ENCODE measurements around the gene DNTTIP2. TPM values are rescaled to one million over a fixed set of nuclear protein-coding genes. Genes with fewer than 3 reads are reported as not detected.
A peak's percentile ranks its signal among the peaks of the same experiment; 100 is the strongest.

Gene DNTTIP2
- polyA plus RNA-seq, 1 of the 3 experiments (the other 2 are of a cell fraction) = 9.6 TPM

- no peak for TF ChIP-seq RAD21 (IDR thresholded peaks at IDR 0.05; ENCODE audit: low read length)
- TF ChIP-seq MEF2A (IDR thresholded peaks at IDR 0.05; ENCODE audit: borderline replicate concordance, low read depth) = no peak
- TF ChIP-seq ELF1 (IDR thresholded peaks at IDR 0.05) = no peak
- no peak overlapping the region for H3K4me2 ChIP-seq
- 96% methylated on average over 3 of the region's 3 CpGs for WGBS (ENCODE audit: low lambda C conversion rate)
- H2AFZ ChIP-seq (ENCODE audit: low read depth) = no peak overlapping the region
- H3F3A ChIP-seq (replicated peaks; ENCODE audit: insufficient read depth) = peaks cover 36% of the 10 kb centered on the region
- H3K9ac ChIP-seq = no peak overlapping the region
- peaks cover 9% of the 10 kb centered on the region; the same call in 1 of the 2 replicates for H3K79me2 ChIP-seq (ENCODE audit: insufficient read depth)
- no peaks in the 10 kb centered on the region for H3K9me3 ChIP-seq
- ChIA-PET POLR2A (interaction anchor here (0.7 kb wide), 1 partner anchor 24 kb away, joined by 3 read pairs; no protein-coding TSS in a partner anchor), CTCF (interaction anchor here (0.9 to 8.4 kb wide), 4 partner anchors 24 to 393 kb away, joined by 3 to 231 read pairs (median 103); partner anchors contain the start of gene FNBP1L)
- DNase-seq = no peak
- no peaks in the 10 kb centered on the region for H3K9me2 ChIP-seq
- no peak overlapping the region for H3K4me3 ChIP-seq (ENCODE audit: low read depth in 2 of 2, low read length in 1 of 2)
- peaks cover 19 to 27% of the 10 kb centered on the region in 2 experiments; a peak in 3 of 4 replicates for H3K4me1 ChIP-seq (ENCODE audit: control insufficient read depth in 1 of 2, insufficient read depth in 2 of 2, low read depth in 1 of 2, low read length in 1 of 2)
- H4K20me1 ChIP-seq (ENCODE audit: insufficient read depth) = no peaks in the 10 kb centered on the region
- no peak overlapping the region for H3K27ac ChIP-seq (ENCODE audit: low read depth in 2 of 2, low read length in 1 of 2)
- peaks cover 4% of the 10 kb centered on the region in 2 experiments for H3K36me3 ChIP-seq (replicated peaks in 1 of 2; ENCODE audit: control insufficient read depth in 1 of 2, insufficient read depth in 2 of 2, low read length in 1 of 2)
- H3K27me3 ChIP-seq (ENCODE audit: insufficient read depth) = no peaks in the 10 kb centered on the region
Measured at GRCh38 chr1:93841771-93842170, 37.2 kb downstream of the DNTTIP2 start.

GRCh38 chr1:93840956-93841482 lies 38.0 kb downstream of the DNTTIP2 start:
- Histone ChIP-seq H3K4me2 (no peak overlapping the region), H3K4me1 (ENCODE audit: control insufficient read depth in 1 of 2, insufficient read depth in 2 of 2, low read depth in 1 of 2, low read length in 1 of 2) (peaks cover 19 to 27% of the 10 kb centered on the region in 2 experiments; a peak in 3 of 4 replicates), H3K9me2 (no peaks in the 10 kb centered on the region), H3F3A (replicated peaks; ENCODE audit: insufficient read depth) (peaks cover 32% of the 10 kb centered on the region), H3K9ac (no peak overlapping the region), H3K27me3 (ENCODE audit: insufficient read depth) (no peaks in the 10 kb centered on the region), H3K79me2 (ENCODE audit: insufficient read depth) (peaks cover 9% of the 10 kb centered on the region; the same call in 1 of the 2 replicates), H3K27ac (ENCODE audit: low read depth in 2 of 2, low read length in 1 of 2) (no peak overlapping the region), H3K9me3 (no peaks in the 10 kb centered on the region), H3K36me3 (replicated peaks in 1 of 2; ENCODE audit: control insufficient read depth in 1 of 2, insufficient read depth in 2 of 2, low read length in 1 of 2) (peaks cover 4% of the 10 kb centered on the region in 2 experiments), H2AFZ (ENCODE audit: low read depth) (no peak overlapping the region), H4K20me1 (ENCODE audit: insufficient read depth) (no peaks in the 10 kb centered on the region), H3K4me3 (ENCODE audit: low read depth in 2 of 2, low read length in 1 of 2) (no peak overlapping the region)
- no peak for DNase-seq
- 87% methylated on average over 4 of the region's 4 CpGs for WGBS (ENCODE audit: low lambda C conversion rate)
- CTCF ChIA-PET = interaction anchor here (0.6 to 8.4 kb wide), 5 partner anchors 12 to 221 kb away, joined by 3 to 231 read pairs (median 3); no protein-coding TSS in a partner anchor
- POLR2A ChIA-PET = no interaction called here
- TF ChIP-seq NRF1 (IDR thresholded peaks at IDR 0.05; ENCODE audit: low read depth, low read length) (no peak), USF1 (IDR thresholded peaks at IDR 0.05; ENCODE audit: borderline replicate concordance, low read depth) (no peak), JUND (IDR thresholded peaks at IDR 0.05) (no peak), EZH2phosphoT487 (IDR thresholded peaks at IDR 0.05; ENCODE audit: borderline replicate concordance, low read depth) (no peak), TAF1 (IDR thresholded peaks at IDR 0.05; ENCODE audit: borderline replicate concordance, low read depth, low read length) (no peak)

- no peak overlapping the region for H3K4me3 ChIP-seq (ENCODE audit: low read depth in 2 of 2, low read length in 1 of 2)
- POLR2A ChIA-PET = no interaction called here
- TF ChIP-seq POLR2AphosphoS5 (IDR thresholded peaks at IDR 0.05; ENCODE audit: low read depth, low read length) = no peak
- TF ChIP-seq RFX5 (IDR thresholded peaks at IDR 0.05; ENCODE audit: low read length) = no peak
- TF ChIP-seq PBX3 (IDR thresholded peaks at IDR 0.05) = no peak
- no peak for TF ChIP-seq RAD21 (IDR thresholded peaks at IDR 0.05; ENCODE audit: low read length)
- TF ChIP-seq REST (IDR thresholded peaks at IDR 0.05; ENCODE audit: low read depth, low read length) = no peak
- no peak for TF ChIP-seq IRF3 (IDR thresholded peaks at IDR 0.05; ENCODE audit: low read depth, low read length)
- TF ChIP-seq TEAD4 (IDR thresholded peaks at IDR 0.05; ENCODE audit: borderline replicate concordance, insufficient read depth) = no peak
- TF ChIP-seq NFIC (IDR thresholded peaks at IDR 0.05; ENCODE audit: borderline replicate concordance) = no peak
Measured at GRCh38 chr1:93839753-93840152, 39.3 kb downstream of the DNTTIP2 start.

More at GRCh38 chr1:93839753-93840152, 39.3 kb downstream of the DNTTIP2 start:
- H3K9me2 ChIP-seq = no peaks in the 10 kb centered on the region
- no peaks in the 10 kb centered on the region for H3K27me3 ChIP-seq (ENCODE audit: insufficient read depth)
- CTCF ChIA-PET = interaction anchor here (1.0 to 8.4 kb wide), 4 partner anchors 26 to 264 kb away, joined by 3 to 231 read pairs (median 6); no protein-coding TSS in a partner anchor
- no peaks in the 10 kb centered on the region for H3K9me3 ChIP-seq
- H3F3A ChIP-seq (replicated peaks; ENCODE audit: insufficient read depth) = peaks cover 22% of the 10 kb centered on the region
- WGBS (ENCODE audit: low lambda C conversion rate) = 100% methylated on average over 1 of the region's 2 CpGs
- H3K27ac ChIP-seq (ENCODE audit: low read depth in 2 of 2, low read length in 1 of 2) = peak overlapping the region in 1 of 2 experiments; percentile 2; a peak in 1 of 4 replicates
- peaks cover 8% of the 10 kb centered on the region; the same call in 1 of the 2 replicates for H3K79me2 ChIP-seq (ENCODE audit: insufficient read depth)
- no peak overlapping the region for H2AFZ ChIP-seq (ENCODE audit: low read depth)
- DNase-seq = no peak
- H3K4me1 ChIP-seq (ENCODE audit: control insufficient read depth in 1 of 2, insufficient read depth in 2 of 2, low read depth in 1 of 2, low read length in 1 of 2) = peaks cover 9 to 23% of the 10 kb centered on the region in 2 experiments; a peak in 3 of 4 replicates
- H3K36me3 ChIP-seq (replicated peaks in 1 of 2; ENCODE audit: control insufficient read depth in 1 of 2, insufficient read depth in 2 of 2, low read length in 1 of 2) = peaks cover 1 to 4% of the 10 kb centered on the region in 2 experiments
- H3K9ac ChIP-seq = no peak overlapping the region
- no peaks in the 10 kb centered on the region for H4K20me1 ChIP-seq (ENCODE audit: insufficient read depth)
- H3K4me2 ChIP-seq = peak overlapping the region; percentile 1; the same call in 1 of the 2 replicates

Data from SK-N-SH (cell line).